ENCODE results near the gene DPH7.
A peak's percentile ranks its signal among the peaks of the same experiment; 100 is the strongest.

The DPH7 gene

DNA sequence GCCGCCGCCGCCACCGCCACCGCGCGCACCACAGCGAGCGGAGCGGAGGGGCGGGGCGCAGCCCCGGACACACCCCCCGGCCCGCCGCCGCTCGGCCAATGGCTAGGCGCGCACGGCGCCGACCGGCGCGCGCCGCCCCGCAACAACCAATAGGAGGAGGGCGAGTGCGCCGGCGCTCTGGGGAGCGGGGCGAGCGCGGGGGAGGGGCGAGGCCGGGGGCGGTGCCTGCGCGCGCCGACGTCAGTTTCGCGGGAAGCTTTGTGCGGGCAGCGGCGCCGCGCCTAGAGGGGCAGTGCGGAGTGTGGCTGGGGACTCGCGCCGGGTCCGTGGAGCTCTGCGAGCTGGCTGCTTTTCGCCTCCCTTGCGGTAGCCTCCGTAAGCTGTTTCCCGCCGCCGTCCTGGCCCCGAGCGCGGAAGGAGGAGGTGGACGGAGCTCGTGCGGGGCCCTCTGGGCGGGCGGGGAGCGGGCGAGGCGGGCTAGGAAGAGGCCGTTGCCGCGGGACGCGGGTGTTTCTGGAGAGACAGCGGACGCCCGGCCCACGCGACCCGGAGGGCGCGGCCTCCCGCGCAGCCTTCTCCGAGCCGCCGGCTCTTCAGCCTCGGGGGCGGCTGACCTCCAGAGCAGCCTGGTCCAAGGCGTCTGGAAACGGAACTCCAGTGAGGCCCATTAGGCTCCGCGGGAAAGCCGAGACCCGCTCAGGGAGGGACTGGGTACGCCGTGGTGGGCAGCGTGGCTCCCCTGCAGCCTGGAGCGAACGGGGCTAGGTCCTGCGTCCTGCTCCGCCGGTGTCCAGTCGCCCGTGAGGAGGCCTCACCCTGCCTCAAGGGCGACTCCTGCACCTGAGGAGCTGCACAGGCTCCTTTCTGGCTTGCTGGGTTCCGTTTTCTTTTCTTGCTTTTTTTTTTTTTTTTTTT is 12.0 kb upstream of the DPH7 start, which contains the start of gene ZMYND19:
Gene ZMYND19 (minus strand): TSS at position 44 of the 915 bp plus-strand sequence. CDS start 249 bp downstream, outside the sequence.
- TF ChIP-seq, protein P1, sequence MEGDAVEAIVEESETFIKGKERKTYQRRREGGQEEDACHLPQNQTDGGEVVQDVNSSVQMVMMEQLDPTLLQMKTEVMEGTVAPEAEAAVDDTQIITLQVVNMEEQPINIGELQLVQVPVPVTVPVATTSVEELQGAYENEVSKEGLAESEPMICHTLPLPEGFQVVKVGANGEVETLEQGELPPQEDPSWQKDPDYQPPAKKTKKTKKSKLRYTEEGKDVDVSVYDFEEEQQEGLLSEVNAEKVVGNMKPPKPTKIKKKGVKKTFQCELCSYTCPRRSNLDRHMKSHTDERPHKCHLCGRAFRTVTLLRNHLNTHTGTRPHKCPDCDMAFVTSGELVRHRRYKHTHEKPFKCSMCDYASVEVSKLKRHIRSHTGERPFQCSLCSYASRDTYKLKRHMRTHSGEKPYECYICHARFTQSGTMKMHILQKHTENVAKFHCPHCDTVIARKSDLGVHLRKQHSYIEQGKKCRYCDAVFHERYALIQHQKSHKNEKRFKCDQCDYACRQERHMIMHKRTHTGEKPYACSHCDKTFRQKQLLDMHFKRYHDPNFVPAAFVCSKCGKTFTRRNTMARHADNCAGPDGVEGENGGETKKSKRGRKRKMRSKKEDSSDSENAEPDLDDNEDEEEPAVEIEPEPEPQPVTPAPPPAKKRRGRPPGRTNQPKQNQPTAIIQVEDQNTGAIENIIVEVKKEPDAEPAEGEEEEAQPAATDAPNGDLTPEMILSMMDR (IDR thresholded peaks at IDR 0.05; ENCODE audit: low read depth, low read length): no peak
- peak; percentile 54 for DNase-seq (ENCODE audit: extremely low read depth, low read depth)

DNA sequence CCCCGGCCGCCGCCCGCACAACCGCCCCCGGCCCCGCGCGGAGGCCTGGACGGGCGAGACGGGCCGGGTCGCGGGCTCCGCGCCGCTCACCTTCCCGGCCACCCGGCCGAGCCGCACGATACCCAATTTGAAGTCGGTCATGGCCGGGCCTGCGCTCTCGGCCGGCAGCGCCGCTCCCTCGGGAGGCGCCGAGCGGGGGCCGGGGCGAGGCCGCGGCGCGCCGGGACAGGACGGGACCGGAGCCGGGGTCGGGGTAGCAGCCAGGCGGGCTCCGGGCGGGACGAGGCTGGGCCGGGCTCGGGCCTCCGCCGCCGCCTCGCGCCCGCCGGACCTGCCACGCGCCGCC is 11.4 kb upstream of the DPH7 start:
- TF ChIP-seq, protein P1 (IDR thresholded peaks at IDR 0.05; ENCODE audit: low read depth, low read length): no peak
- no peak for DNase-seq (ENCODE audit: extremely low read depth, low read depth)

DNA sequence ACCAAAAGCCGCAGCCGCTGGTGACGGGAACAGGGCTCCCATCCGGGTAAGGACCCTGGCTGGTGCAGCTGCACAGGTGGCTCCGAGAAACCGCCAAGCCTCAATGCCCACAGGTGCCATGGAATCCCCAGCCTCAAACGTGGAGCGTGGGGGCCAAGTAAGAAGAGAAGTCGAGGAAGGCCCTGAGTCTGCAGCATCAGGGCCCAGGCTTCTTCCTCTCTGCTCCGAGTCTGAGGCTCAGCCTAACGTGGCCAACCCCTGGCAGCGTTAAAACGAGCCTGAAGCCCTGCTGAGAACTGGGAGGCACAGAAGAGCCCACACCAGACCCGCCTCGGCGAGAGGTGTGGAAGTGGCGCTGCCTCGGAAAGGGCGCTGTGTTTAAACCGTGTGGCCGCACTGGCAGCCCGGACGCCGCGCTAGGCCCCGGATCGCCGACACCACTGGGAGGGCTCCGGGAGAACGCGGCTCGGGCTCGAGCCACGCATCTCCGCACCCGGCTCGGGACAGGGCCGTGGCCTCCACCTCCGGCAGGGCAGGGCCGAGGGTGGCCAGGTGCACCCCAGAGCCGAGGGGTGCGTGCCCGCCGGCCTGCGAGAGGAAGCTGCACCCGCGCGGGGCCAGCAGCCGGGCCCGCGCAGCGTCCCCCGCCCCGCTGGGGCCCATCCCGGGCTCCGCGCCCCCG is 10.9 kb upstream of the DPH7 start:
- DNase-seq (ENCODE audit: extremely low read depth, low read depth): no peak
- TF ChIP-seq, protein P1 (IDR thresholded peaks at IDR 0.05; ENCODE audit: low read depth, low read length): no peak

DNA sequence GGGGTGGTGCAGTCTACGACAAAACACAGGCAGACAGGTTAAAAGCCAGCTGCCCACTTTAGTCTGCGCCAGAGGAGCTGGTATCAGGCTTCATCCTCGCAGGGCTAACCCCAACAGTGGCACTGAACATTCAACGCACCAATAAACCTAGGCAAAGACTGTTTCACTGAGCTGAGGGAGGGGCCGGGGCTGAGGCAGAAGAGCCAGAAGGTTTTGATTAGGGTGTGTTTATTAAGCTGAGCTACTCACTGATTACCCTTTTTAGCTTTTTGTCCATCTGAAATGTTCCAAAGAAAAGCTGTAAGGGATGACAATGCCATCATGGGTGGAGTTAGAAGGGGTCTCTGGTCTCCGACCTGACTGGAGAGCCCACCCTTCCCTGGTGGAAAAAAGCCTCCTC is 10.2 kb upstream of the DPH7 start:
- DNase-seq (ENCODE audit: extremely low read depth, low read depth): no peak
- TF ChIP-seq, protein P1 (IDR thresholded peaks at IDR 0.05; ENCODE audit: low read depth, low read length): no peak

DNA sequence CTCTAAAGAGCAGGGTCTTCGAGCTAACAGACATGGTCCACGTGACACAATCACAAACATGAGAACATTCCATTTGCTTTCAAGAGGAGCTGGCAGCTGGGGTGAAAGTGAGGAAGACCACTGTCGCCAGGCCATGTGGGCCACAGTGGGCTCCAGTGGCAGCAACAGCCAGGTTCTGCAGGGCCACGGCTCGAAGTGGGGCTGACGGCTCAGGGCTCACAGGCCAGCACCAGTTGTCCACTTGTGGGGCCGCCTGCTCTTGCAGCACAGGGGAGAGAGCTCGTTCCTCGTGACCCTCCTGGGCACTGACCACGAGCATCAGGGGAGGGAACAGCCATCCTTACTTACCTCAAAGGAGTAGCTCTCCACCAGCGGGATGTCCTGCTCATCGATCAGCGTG is 9.6 kb upstream of the DPH7 start:
- no peak for DNase-seq (ENCODE audit: extremely low read depth, low read depth)
- TF ChIP-seq, protein P1 (IDR thresholded peaks at IDR 0.05; ENCODE audit: low read depth, low read length): no peak

DNA sequence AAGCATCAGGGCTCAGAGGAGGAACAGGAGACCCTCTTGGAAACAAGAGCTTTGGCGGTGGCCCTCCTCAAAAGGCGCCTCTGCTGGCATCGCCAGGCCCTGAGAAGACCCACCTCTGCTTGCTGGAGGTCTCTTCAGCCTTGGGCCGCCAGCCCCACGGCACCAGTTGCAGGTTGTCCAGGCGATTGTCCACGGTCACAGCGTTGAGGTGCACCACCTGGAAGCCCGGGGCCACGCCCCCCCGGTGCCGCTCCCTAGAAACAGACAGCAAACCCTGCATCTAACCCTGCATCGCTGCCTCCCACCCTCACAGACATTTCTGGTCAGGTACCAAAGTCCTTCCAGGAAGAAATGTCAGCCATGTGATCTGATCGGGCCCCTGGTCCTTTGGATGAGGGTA is 8.1 kb upstream of the DPH7 start:
- TF ChIP-seq, protein P1 (IDR thresholded peaks at IDR 0.05; ENCODE audit: low read depth, low read length): no peak

DNA sequence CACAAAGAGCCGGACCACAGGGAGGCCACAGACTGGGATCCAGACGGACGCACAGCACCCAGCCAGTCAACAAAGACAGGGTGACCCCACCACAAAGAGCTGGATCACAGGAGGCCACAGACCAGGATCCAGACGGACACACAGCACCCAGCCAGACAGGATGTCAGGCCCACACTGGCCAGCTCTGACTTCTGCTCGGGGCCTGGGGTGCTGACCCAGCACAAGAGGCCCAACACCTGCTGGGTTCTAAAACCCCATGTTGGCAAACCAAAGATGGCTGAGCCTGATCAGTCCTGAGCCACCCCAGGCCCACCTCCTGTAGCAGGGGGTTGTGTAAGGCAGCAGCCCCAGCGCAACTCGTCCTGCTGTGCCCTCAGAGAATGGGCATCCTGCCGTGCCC is 5.2 kb upstream of the DPH7 start:
- no peak for DNase-seq (ENCODE audit: extremely low read depth, low read depth)
- TF ChIP-seq, protein P1 (IDR thresholded peaks at IDR 0.05; ENCODE audit: low read depth, low read length): no peak

More for the DNA sequence above, 8.1 kb upstream of the DPH7 start:
- DNase-seq (ENCODE audit: extremely low read depth, low read depth): no peak
